22Rv1 (cell line): ENCODE data around the gene KCTD7.
"Not testable (repeated sequence)": the region's sequence is repeated elsewhere in the genome, so short reads cannot be mapped to it uniquely, and the experiment has no call there.

ENCODE experiments used
- CTCF ChIP-seq: fragments of 450-650 bp; IDR thresholded peaks from 2 replicates; pipeline ENCODE4 v1.5.1; 2017; ENCODE audit warnings: mild to moderate bottlenecking
- ZFX ChIP-seq: fragments of 450-650 bp; IDR thresholded peaks from 2 replicates; pipeline ENCODE4 v1.6.1; 2017; ENCODE audit warnings: antibody characterized with exemption, borderline replicate concordance

- not testable (repeated sequence) for TF ChIP-seq CTCF, ZFX
Measured at GRCh38 chr7:66592597-66593146, 36.0 kb upstream of the KCTD7 start.
